Measurements from ENCODE around the gene INSYN2B. TPM values are rescaled to one million over a fixed set of nuclear protein-coding genes. Genes with fewer than 3 reads are reported as not detected.

The INSYN2B gene
- total and polyA plus RNA-seq, 2 experiments from 2014 or later = 10.1 to 43.2 TPM

- Histone ChIP-seq H3K9me3 (ENCODE audit: low read depth) (no peaks in the 10 kb centered on the region), H4K20me1 (ENCODE audit: insufficient read depth) (no peaks in the 10 kb centered on the region), H3K9me2 (ENCODE audit: insufficient read depth) (no peaks in the 10 kb centered on the region), H3K9ac (no peak overlapping the region), H3K36me3 (ENCODE audit: low read depth) (no peaks in the 10 kb centered on the region), H3F3A (ENCODE audit: insufficient read depth) (no peaks in the 10 kb centered on the region), H3K27ac (no peak overlapping the region), H3K27me3 (replicated peaks; ENCODE audit: insufficient read depth) (no peaks in the 10 kb centered on the region), H3K4me1 (ENCODE audit: insufficient read depth) (no peaks in the 10 kb centered on the region), H3K4me3 (no peak overlapping the region), H3K79me2 (ENCODE audit: insufficient read depth) (no peaks in the 10 kb centered on the region), H2AFZ (no peak overlapping the region), H3K4me2 (ENCODE audit: unreplicated experiment) (no peak overlapping the region)
- TF ChIP-seq EZH2 (IDR thresholded peaks at IDR 0.05; ENCODE audit: insufficient read depth, poor library complexity, severe bottlenecking) = no peak
- no peak for TF ChIP-seq EZH2phosphoT487 (IDR thresholded peaks at IDR 0.05; ENCODE audit: insufficient read depth, low read depth)
- DNase-seq = no peak
- in situ Hi-C loops (cut with MboI) = no loop called here
- WGBS, 2 experiments (ENCODE audit: low coverage in 1 of 2, low lambda C conversion rate in 2 of 2, missing lambda C conversion rate in 2 of 2) = 90% methylated on average over 4 of the region's 4 CpGs
These were observed 7.9 kb upstream of the INSYN2B start for GRCh38 chr5:169988206-169988605.

GRCh38 chr5:169979871-169980270 lies 424 bp downstream of the INSYN2B start:
- Histone ChIP-seq H3K27ac (peak overlapping the region; percentile 87), H4K20me1 (ENCODE audit: insufficient read depth) (no peaks in the 10 kb centered on the region), H3F3A (ENCODE audit: insufficient read depth) (peaks cover 45% of the 10 kb centered on the region), H3K4me1 (ENCODE audit: insufficient read depth) (peaks cover 34% of the 10 kb centered on the region), H3K9me3 (ENCODE audit: low read depth) (no peaks in the 10 kb centered on the region), H2AFZ (peak overlapping the region; percentile 75), H3K9ac (peak overlapping the region; percentile 86), H3K9me2 (ENCODE audit: insufficient read depth) (no peaks in the 10 kb centered on the region), H3K36me3 (ENCODE audit: low read depth) (no peaks in the 10 kb centered on the region), H3K79me2 (ENCODE audit: insufficient read depth) (peaks cover 48% of the 10 kb centered on the region), H3K4me3 (peak overlapping the region; percentile 90), H3K4me2 (ENCODE audit: unreplicated experiment) (peak overlapping the region; percentile 81), H3K27me3 (replicated peaks; ENCODE audit: insufficient read depth) (no peaks in the 10 kb centered on the region)
- DNase-seq = peak; percentile 47
- in situ Hi-C loops (cut with MboI) = loop anchor here (5.0 kb wide), 1 partner anchor 268 kb away; no protein-coding TSS in a partner anchor
- 0 to 2% methylated on average over 3 of the region's 3 CpGs for WGBS, 2 experiments (ENCODE audit: low coverage in 1 of 2, low lambda C conversion rate in 2 of 2, missing lambda C conversion rate in 2 of 2)
- TF ChIP-seq EZH2phosphoT487 (IDR thresholded peaks at IDR 0.05; ENCODE audit: insufficient read depth, low read depth) (no peak), EZH2 (IDR thresholded peaks at IDR 0.05; ENCODE audit: insufficient read depth, poor library complexity, severe bottlenecking) (no peak)

- Histone ChIP-seq H3F3A (ENCODE audit: insufficient read depth) (peaks cover 46% of the 10 kb centered on the region), H3K27me3 (replicated peaks; ENCODE audit: insufficient read depth) (no peaks in the 10 kb centered on the region), H3K36me3 (ENCODE audit: low read depth) (no peaks in the 10 kb centered on the region), H3K9me2 (ENCODE audit: insufficient read depth) (no peaks in the 10 kb centered on the region), H3K79me2 (ENCODE audit: insufficient read depth) (peaks cover 59% of the 10 kb centered on the region), H3K4me1 (ENCODE audit: insufficient read depth) (peaks cover 34% of the 10 kb centered on the region), H3K9me3 (ENCODE audit: low read depth) (no peaks in the 10 kb centered on the region), H3K4me3 (peak overlapping the region; percentile 90), H3K9ac (peak overlapping the region; percentile 86), H2AFZ (peak overlapping the region; percentile 75; the same call in 1 of the 2 replicates), H4K20me1 (ENCODE audit: insufficient read depth) (no peaks in the 10 kb centered on the region), H3K4me2 (ENCODE audit: unreplicated experiment) (peak overlapping the region; percentile 81), H3K27ac (peak overlapping the region; percentile 87)
- peak; percentile 63 for DNase-seq
- TF ChIP-seq EZH2phosphoT487 (IDR thresholded peaks at IDR 0.05; ENCODE audit: insufficient read depth, low read depth) = no peak
- no peak for TF ChIP-seq EZH2 (IDR thresholded peaks at IDR 0.05; ENCODE audit: insufficient read depth, poor library complexity, severe bottlenecking)
- in situ Hi-C loops (cut with MboI) = no loop called here
- WGBS, 2 experiments (ENCODE audit: low coverage in 1 of 2, low lambda C conversion rate in 2 of 2, missing lambda C conversion rate in 2 of 2) = 13% methylated on average over 7 of the region's 7 CpGs
These were observed 1.6 kb downstream of the INSYN2B start for GRCh38 chr5:169978714-169979113.

GRCh38 chr5:169974121-169974770 lies 6.0 kb downstream of the INSYN2B start:
- Histone ChIP-seq H3K27ac (no peak overlapping the region), H2AFZ (no peak overlapping the region), H3K9ac (no peak overlapping the region), H3K36me3 (ENCODE audit: low read depth) (no peaks in the 10 kb centered on the region), H3F3A (ENCODE audit: insufficient read depth) (peaks cover 68% of the 10 kb centered on the region), H4K20me1 (ENCODE audit: insufficient read depth) (no peaks in the 10 kb centered on the region), H3K9me3 (ENCODE audit: low read depth) (no peaks in the 10 kb centered on the region), H3K27me3 (replicated peaks; ENCODE audit: insufficient read depth) (no peaks in the 10 kb centered on the region), H3K4me3 (no peak overlapping the region), H3K79me2 (ENCODE audit: insufficient read depth) (peaks cover 88% of the 10 kb centered on the region), H3K4me2 (ENCODE audit: unreplicated experiment) (no peak overlapping the region), H3K4me1 (ENCODE audit: insufficient read depth) (peaks cover 64% of the 10 kb centered on the region), H3K9me2 (ENCODE audit: insufficient read depth) (no peaks in the 10 kb centered on the region)
- WGBS, 2 experiments (ENCODE audit: low coverage in 1 of 2, low lambda C conversion rate in 2 of 2, missing lambda C conversion rate in 2 of 2) = 80% methylated on average over 6 of the region's 6 CpGs
- no peak for TF ChIP-seq EZH2 (IDR thresholded peaks at IDR 0.05; ENCODE audit: insufficient read depth, poor library complexity, severe bottlenecking)
- TF ChIP-seq EZH2phosphoT487 (IDR thresholded peaks at IDR 0.05; ENCODE audit: insufficient read depth, low read depth) = no peak
- in situ Hi-C loops (cut with MboI) = no loop called here
- DNase-seq = no peak

All from GM23248 (cell line).